Adrenal gland (tissue), 12 donors: ENCODE measurements around the gene XPR1. TPM values are rescaled to one million over a fixed set of nuclear protein-coding genes. Genes with fewer than 3 reads are reported as not detected.

Experiments
- DNase-seq, 7 donors: peaks; one replicate each; pipeline ENCODE4 v3.0.0-alpha.2; 2019 to 2020
- H3K27ac ChIP-seq, 5 donors: fragments of 200-600 bp; sonication (generic) in 4 of 5; 1 replicate in 3 of 5; 2 replicates in 2 of 5; pipeline versions ENCODE4 v1.5.1 to v1.8.0; 2016 to 2020; ENCODE audit warnings: mild to moderate bottlenecking in 1 of 5
- H3K27me3 ChIP-seq: fragments of 200-600 bp; 2 replicates; pipeline ENCODE4 v1.8.0; 2021
- H3K36me3 ChIP-seq, 2 donors: fragments of 200-600 bp; replicated peaks in 1 of 2; 1 replicate in 1 of 2; 2 replicates in 1 of 2; pipeline versions ENCODE4 v1.5.1 to v1.8.0; 2018 to 2022
- H3K4me1 ChIP-seq, 2 donors: fragments of 200-600 bp; replicated peaks in 1 of 2; 1 replicate in 1 of 2; 2 replicates in 1 of 2; pipeline versions ENCODE4 v1.5.1 to v1.8.0; 2018 to 2021
- H3K4me3 ChIP-seq, 4 donors: fragments of 200-600 bp; sonication (generic) in 3 of 4; one replicate each; pipeline ENCODE4 v1.5.1; 2016 to 2018
- H3K9me3 ChIP-seq, 3 donors: fragments of 200-600 bp; sonication (generic) in 1 of 3; replicated peaks in 1 of 3; 1 replicate in 2 of 3; 2 replicates in 1 of 3; pipeline versions ENCODE4 v1.5.1 to v1.8.0; 2016 to 2021
- POLR2A ChIP-seq, 2 donors: fragments of 450-650 bp; IDR thresholded peaks; one replicate each; pipeline ENCODE4 v1.6.1; 2017; ENCODE audit warnings: antibody characterized with exemption in 2 of 2, mild to moderate bottlenecking in 2 of 2, moderate library complexity in 1 of 2
- WGBS, 4 donors: extraction: QIAGEN DNeasy Blood & Tissue Kit in 2 of 4; methylation state at CpG; one replicate each; pipeline versions ENCODE4 v1.1.5 to v1.1.7; 2013 to 2017; 5-methylcytosine and 5-hydroxymethylcytosine counted together
- intact Hi-C, 2 donors: fragments of 100-400 bp; cut with DNase I; formaldehyde crosslinking; loops; one replicate each; pipeline versions ENCODE4 v1.14.1 to v1.15.0; 2022 to 2023
- polyA plus RNA-seq, 3 donors: library from polyadenylated mRNA; stranded (reverse); fragments of 200-250 nt in 2 of 3; fragments of 350-450 nt in 1 of 3; fragmentation: Illumina TruSeq in 1 of 3; extraction: RNeasy Lipid Tissue Mini Kit (QIAGEN cat#74804) in 1 of 3; gene quantifications; one replicate each; pipeline ENCODE4 v1.2.3, GENCODE V29; 2013 to 2014
- total RNA-seq, 9 donors: library from RNA; depleted of rRNA in 4 of 9; stranded (reverse); fragments of >200 nt in 4 of 9; fragments of 120-200 nt in 1 of 9; fragmentation: NEBNext Ultra II Directional in 1 of 9; extraction: Animal tissue kit (Norgen Biotek cat#: 25700) in 1 of 9; gene quantifications; one replicate each; pipeline versions ENCODE4 v1.1.0 to v1.2.4, GENCODE V29; 2013 to 2023
- TF ChIP-seq, protein P1 (sequence below), 6 experiments: fragments of 450-650 bp in 4 of 6; fragments of 200-600 bp in 2 of 6; sonication (generic) in 1 of 6; IDR thresholded peaks; 1 replicate in 5 of 6; 2 replicates in 1 of 6; pipeline versions ENCODE4 v1.5.1 to v1.8.0; 2016 to 2021; ENCODE audit warnings: antibody characterized with exemption in 6 of 6, mild to moderate bottlenecking in 2 of 6, moderate library complexity in 1 of 6
- donor health status: healthy with polysubstance abuse.
- donor health status: Bipolar disorder and iron deficiency.
- donor health status: DM: yes; HTN: yes; CAD: no.
- donor health status: DM: no; HTN: no; CAD: no.
- donor health status: DM: no; HTN: no; CAD: no.
- donor health status: DM: yes; HTN: yes; CAD: no.

The XPR1 gene
- total and polyA plus RNA-seq, 12 donors, result 4.8 to 53.0 (median 24.1) TPM

DNA sequence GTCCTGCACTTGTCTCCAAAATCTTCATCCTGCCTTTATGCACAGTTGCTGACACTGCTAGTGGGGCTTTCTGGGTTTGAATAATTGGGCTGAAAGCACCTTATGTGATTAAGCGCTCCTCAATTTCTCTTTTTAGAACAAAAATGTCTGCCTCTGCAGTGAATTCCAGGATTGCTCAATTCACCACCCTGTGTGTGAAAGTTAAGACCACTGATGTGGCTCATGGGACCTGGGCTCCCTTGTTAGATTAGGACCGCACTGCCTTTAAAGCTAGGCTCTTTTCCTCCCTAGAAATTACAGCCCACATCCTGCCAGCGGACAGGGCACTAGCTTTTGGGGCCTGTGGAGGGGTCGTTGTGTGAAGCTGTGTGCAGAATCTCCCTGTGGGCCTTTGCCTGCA lies 299.7 kb downstream of the XPR1 start:
- intact Hi-C loops, result no loop called here
- TF ChIP-seq POLR2A (IDR thresholded peaks at IDR 0.05), result no peak
- TF ChIP-seq, protein P1, sequence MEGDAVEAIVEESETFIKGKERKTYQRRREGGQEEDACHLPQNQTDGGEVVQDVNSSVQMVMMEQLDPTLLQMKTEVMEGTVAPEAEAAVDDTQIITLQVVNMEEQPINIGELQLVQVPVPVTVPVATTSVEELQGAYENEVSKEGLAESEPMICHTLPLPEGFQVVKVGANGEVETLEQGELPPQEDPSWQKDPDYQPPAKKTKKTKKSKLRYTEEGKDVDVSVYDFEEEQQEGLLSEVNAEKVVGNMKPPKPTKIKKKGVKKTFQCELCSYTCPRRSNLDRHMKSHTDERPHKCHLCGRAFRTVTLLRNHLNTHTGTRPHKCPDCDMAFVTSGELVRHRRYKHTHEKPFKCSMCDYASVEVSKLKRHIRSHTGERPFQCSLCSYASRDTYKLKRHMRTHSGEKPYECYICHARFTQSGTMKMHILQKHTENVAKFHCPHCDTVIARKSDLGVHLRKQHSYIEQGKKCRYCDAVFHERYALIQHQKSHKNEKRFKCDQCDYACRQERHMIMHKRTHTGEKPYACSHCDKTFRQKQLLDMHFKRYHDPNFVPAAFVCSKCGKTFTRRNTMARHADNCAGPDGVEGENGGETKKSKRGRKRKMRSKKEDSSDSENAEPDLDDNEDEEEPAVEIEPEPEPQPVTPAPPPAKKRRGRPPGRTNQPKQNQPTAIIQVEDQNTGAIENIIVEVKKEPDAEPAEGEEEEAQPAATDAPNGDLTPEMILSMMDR (IDR thresholded peaks at IDR 0.05), result no peak
- H3K4me1 ChIP-seq, result peaks cover 0 to 16% of the 10 kb centered on the region in 2 donors
- no peak overlapping the region for H3K27ac ChIP-seq
- H3K9me3 ChIP-seq, result no peaks in the 10 kb centered on the region
- no peaks in the 10 kb centered on the region for H3K27me3 ChIP-seq
- no peak overlapping the region for H3K4me3 ChIP-seq
- no peaks in the 10 kb centered on the region for H3K36me3 ChIP-seq
- 89 to 98% (median 92%) methylated on average over 4 of the region's 4 CpGs for WGBS, 4 donors
- DNase-seq, result no peak

DNA sequence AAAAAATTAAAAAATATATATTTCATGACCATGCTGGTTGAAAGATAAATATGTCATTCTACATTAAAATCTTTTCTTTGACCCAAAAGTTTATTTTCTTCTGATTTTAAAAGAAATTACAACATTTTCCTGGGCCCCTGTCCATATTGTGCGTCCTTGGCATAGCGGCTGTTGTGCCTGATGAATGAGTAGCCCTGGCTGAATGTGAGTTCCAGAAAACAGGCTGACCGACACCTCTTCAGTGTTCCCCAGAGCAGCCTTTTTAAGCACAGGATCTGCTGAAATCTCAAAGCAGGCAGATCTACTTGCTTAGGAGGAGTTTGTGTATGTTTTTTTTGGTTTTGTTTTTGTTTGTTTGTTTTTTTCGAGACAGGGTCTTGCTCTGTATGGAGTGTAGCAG lies 300.6 kb downstream of the XPR1 start:
- Histone ChIP-seq H3K27ac (no peak overlapping the region), H3K36me3 (peaks cover 0 to 5% of the 10 kb centered on the region in 2 donors), H3K27me3 (no peaks in the 10 kb centered on the region), H3K4me1 (peaks cover 0 to 9% of the 10 kb centered on the region in 2 donors), H3K9me3 (no peaks in the 10 kb centered on the region), H3K4me3 (no peak overlapping the region)
- no peak for TF ChIP-seq POLR2A (IDR thresholded peaks at IDR 0.05)
- TF ChIP-seq, protein P1 (IDR thresholded peaks at IDR 0.05), result no peak
- DNase-seq, result peak in 6 of 7 donors; percentile 51 to 82 (median 67)
- WGBS, 4 donors, result 59 to 68% (median 67%) methylated on average over 4 of the region's 4 CpGs
- intact Hi-C loops, result no loop called here

DNA sequence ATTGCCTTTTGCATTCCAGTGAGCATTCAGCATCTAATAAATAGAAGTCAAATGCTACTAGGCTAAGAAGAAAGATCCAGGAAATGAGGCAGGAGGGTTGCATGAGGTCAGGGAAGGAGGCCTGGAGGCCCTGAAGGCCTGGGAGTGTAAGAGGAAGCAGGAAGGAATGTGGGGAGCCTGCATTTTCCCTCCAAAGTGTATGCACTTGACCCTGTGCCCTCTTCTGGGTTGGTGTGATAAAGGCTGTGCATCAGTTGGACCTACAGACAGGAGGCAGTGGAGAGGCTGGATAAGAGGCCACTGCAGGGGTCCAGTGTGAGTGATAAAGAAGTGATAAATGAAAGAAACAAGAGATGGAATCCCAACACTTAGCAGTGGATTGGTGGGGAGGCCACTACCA lies 301.3 kb downstream of the XPR1 start:
- no peaks in the 10 kb centered on the region for H3K27me3 ChIP-seq
- TF ChIP-seq, protein P1 (IDR thresholded peaks at IDR 0.05), result no peak
- no peak for DNase-seq
- no peak overlapping the region for H3K4me3 ChIP-seq
- H3K4me1 ChIP-seq, result peaks cover 0 to 6% of the 10 kb centered on the region in 2 donors
- no peaks in the 10 kb centered on the region for H3K9me3 ChIP-seq
- intact Hi-C loops, result no loop called here
- H3K27ac ChIP-seq, result no peak overlapping the region
- H3K36me3 ChIP-seq, result peaks cover 0 to 5% of the 10 kb centered on the region in 2 donors

DNA sequence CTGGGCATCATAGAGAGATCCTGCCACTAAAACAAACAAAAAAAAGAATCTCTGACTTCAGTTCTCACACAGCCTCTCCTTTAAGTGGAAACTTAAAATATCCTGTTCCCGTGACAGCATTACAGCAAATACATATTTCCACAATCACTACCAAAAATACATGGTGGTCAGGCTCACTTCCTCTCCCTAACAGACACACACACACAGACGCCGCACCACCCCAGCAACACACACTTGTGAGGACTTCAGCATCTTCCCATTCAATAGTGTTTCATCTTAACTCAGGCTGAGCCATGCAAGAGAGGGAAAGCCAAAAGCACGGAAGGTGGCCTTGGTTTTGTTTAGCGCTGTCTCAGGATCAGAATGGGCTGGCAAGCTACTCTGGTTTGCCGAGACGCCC lies 302.7 kb downstream of the XPR1 start:
- Histone ChIP-seq H3K27ac (no peak overlapping the region), H3K36me3 (peaks cover 0 to 5% of the 10 kb centered on the region in 2 donors), H3K4me1 (peaks cover 0 to 6% of the 10 kb centered on the region in 2 donors), H3K9me3 (no peaks in the 10 kb centered on the region), H3K27me3 (no peaks in the 10 kb centered on the region), H3K4me3 (no peak overlapping the region)
- intact Hi-C loops, result no loop called here
- no peak for TF ChIP-seq POLR2A (IDR thresholded peaks at IDR 0.05)
- TF ChIP-seq, protein P1 (IDR thresholded peaks at IDR 0.05), result no peak
- 43 to 72% (median 60%) methylated on average over 7 of the region's 7 CpGs for WGBS, 4 donors
- no peak for DNase-seq
